ENCODE measurements around the gene NACAD.

GRCh38 chr7:45053941-45054340, 34.8 kb downstream of the NACAD start:
- TF ChIP-seq CTCF (IDR thresholded peaks at IDR 0.05; ENCODE audit: low read depth, low read length, poor library complexity, severe bottlenecking): no peak
- no peak for TF ChIP-seq EZH2phosphoT487 (IDR thresholded peaks at IDR 0.05; ENCODE audit: borderline replicate concordance, low read length)

All from DOHH2 (cell line).